GM20000 (cell line): ENCODE results near the gene JPT1.

Source experiments
- DNase-seq: peaks from one replicate; pipeline ENCODE4 v3.0.0; 2012; ENCODE audit warnings: low spot score
- CTCF ChIP-seq: IDR thresholded peaks from 2 replicates; pipeline ENCODE4 v1.5.1; 2012; ENCODE audit warnings: mild to moderate bottlenecking, control low read depth; ENCODE audit errors: extremely low read depth, missing control alignments

Gene JPT1

GRCh38 chr17:75154195-75155106 lies at the start of gene JPT1:
TSS of gene JPT1 (minus strand) at chr17:75154512. CDS start at chr17:75154397, 115 bp downstream.
- DNase-seq, result peak; percentile 98
- no peak for TF ChIP-seq CTCF

- DNase-seq, result no peak
- no peak for TF ChIP-seq CTCF
Measured at GRCh38 chr17:75199886-75200618, 45.7 kb upstream of the JPT1 start.

- TF ChIP-seq CTCF, result no peak
- no peak for DNase-seq
Measured at GRCh38 chr17:75194879-75195278, 40.6 kb upstream of the JPT1 start.

GRCh38 chr17:75191584-75191983 lies 37.3 kb upstream of the JPT1 start:
- DNase-seq, result no peak
- no peak for TF ChIP-seq CTCF

- TF ChIP-seq CTCF, result no peak
- no peak for DNase-seq
Measured at GRCh38 chr17:75188614-75189013, 34.3 kb upstream of the JPT1 start.

GRCh38 chr17:75183999-75184884 lies 29.9 kb upstream of the JPT1 start:
- no peak for TF ChIP-seq CTCF
- no peak for DNase-seq
